CD4-positive, alpha-beta T cell treated with Interferon gamma for 1 hour (primary cell): ENCODE measurements around the gene GAGE1.
"Not testable (repeated sequence)": the region's sequence is repeated elsewhere in the genome, so short reads cannot be mapped to it uniquely, and the experiment has no call there.

ENCODE experiments used
- DNase-seq: peaks from one replicate; pipeline ENCODE4 v3.0.0-alpha.2; 2020

GAGE1 gene, protein sequence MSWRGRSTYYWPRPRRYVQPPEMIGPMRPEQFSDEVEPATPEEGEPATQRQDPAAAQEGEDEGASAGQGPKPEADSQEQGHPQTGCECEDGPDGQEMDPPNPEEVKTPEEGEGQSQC

DNA sequence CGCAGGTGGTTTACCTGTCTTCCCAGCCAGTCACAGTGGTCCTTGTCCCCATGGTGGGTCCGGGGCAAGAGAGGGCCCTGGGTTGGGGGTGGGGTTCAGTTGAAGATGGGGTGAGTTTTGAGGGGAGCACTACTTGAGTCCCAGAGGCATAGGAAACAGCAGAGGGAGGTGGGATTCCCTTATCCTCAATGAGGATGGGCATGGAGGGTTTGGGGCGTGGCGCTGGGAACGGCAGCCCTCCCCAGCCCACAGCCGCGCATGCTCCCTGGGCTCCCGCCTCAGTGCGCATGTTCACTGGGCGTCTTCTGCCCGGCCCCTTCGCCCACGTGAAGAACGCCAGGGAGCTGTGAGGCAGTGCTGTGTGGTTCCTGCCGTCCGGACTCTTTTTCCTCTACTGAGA lies at the start of gene GAGE1:
TSS of gene GAGE1 (plus strand) at position 301 of the 400 bp plus-strand sequence. CDS start 1,155 bp downstream, outside the sequence.
- DNase-seq = not testable (repeated sequence)

DNA sequence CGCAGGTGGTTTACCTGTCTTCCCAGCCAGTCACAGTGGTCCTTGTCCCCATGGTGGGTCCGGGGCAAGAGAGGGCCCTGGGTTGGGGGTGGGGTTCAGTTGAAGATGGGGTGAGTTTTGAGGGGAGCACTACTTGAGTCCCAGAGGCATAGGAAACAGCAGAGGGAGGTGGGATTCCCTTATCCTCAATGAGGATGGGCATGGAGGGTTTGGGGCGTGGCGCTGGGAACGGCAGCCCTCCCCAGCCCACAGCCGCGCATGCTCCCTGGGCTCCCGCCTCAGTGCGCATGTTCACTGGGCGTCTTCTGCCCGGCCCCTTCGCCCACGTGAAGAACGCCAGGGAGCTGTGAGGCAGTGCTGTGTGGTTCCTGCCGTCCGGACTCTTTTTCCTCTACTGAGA lies 47.8 kb upstream of the GAGE1 start, which contains the start of gene GAGE12E:
TSS of gene GAGE12E (plus strand) at position 301 of the 400 bp plus-strand sequence. CDS start 1,155 bp downstream, outside the sequence.
- not testable (repeated sequence) for DNase-seq

DNA sequence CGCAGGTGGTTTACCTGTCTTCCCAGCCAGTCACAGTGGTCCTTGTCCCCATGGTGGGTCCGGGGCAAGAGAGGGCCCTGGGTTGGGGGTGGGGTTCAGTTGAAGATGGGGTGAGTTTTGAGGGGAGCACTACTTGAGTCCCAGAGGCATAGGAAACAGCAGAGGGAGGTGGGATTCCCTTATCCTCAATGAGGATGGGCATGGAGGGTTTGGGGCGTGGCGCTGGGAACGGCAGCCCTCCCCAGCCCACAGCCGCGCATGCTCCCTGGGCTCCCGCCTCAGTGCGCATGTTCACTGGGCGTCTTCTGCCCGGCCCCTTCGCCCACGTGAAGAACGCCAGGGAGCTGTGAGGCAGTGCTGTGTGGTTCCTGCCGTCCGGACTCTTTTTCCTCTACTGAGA lies 38.3 kb upstream of the GAGE1 start, which contains the start of gene GAGE12F:
TSS of gene GAGE12F (plus strand) at position 301 of the 400 bp plus-strand sequence. CDS start 1,155 bp downstream, outside the sequence.
- DNase-seq = not testable (repeated sequence)

DNA sequence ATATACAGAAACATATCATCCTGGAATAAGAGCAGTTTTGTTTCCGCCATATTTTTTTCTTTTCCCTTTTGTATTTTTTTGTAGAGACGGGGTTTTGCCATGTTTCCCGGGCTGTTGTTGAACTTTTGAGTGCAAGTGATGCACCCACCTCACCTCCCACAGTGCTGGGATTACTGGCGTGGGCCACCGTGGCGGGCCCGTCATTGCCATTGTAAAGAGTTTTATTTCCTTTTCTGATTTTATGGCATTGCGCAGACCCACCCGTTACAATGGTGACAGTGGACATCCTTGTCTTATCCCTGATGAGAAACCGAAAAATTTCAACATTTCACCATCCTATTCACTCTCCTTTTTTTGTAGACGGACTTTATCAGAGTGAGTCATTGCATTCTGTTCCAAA lies 30.1 kb upstream of the GAGE1 start:
- DNase-seq = not testable (repeated sequence)

DNA sequence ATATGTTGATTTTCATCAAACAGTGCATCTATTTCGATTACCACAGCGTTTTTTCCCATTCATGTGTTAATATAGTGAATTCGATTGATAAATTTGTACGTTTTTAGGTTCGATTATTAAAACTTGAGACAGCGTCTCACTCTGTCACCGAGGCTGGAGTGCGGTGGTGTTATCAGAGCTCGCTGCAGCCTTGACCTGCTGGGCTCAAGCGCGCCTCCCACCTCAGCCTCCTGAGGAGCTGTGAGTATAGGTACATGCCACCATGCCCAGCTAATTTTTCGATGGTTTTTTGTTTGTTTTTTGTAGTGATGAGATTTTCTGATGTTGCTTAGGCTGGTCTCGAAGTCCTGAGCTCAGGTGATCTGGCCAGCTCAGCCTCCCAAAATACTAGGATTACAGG lies 29.7 kb upstream of the GAGE1 start:
- not testable (repeated sequence) for DNase-seq

DNA sequence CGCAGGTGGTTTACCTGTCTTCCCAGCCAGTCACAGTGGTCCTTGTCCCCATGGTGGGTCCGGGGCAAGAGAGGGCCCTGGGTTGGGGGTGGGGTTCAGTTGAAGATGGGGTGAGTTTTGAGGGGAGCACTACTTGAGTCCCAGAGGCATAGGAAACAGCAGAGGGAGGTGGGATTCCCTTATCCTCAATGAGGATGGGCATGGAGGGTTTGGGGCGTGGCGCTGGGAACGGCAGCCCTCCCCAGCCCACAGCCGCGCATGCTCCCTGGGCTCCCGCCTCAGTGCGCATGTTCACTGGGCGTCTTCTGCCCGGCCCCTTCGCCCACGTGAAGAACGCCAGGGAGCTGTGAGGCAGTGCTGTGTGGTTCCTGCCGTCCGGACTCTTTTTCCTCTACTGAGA lies 28.7 kb upstream of the GAGE1 start, which contains the start of gene GAGE12G:
TSS of gene GAGE12G (plus strand) at position 301 of the 400 bp plus-strand sequence. CDS start 1,155 bp downstream, outside the sequence.
- not testable (repeated sequence) for DNase-seq

DNA sequence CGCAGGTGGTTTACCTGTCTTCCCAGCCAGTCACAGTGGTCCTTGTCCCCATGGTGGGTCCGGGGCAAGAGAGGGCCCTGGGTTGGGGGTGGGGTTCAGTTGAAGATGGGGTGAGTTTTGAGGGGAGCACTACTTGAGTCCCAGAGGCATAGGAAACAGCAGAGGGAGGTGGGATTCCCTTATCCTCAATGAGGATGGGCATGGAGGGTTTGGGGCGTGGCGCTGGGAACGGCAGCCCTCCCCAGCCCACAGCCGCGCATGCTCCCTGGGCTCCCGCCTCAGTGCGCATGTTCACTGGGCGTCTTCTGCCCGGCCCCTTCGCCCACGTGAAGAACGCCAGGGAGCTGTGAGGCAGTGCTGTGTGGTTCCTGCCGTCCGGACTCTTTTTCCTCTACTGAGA lies 19.2 kb upstream of the GAGE1 start, which contains the start of gene GAGE12H:
TSS of gene GAGE12H (plus strand) at position 301 of the 400 bp plus-strand sequence. CDS start 1,155 bp downstream, outside the sequence.
- DNase-seq = not testable (repeated sequence)

DNA sequence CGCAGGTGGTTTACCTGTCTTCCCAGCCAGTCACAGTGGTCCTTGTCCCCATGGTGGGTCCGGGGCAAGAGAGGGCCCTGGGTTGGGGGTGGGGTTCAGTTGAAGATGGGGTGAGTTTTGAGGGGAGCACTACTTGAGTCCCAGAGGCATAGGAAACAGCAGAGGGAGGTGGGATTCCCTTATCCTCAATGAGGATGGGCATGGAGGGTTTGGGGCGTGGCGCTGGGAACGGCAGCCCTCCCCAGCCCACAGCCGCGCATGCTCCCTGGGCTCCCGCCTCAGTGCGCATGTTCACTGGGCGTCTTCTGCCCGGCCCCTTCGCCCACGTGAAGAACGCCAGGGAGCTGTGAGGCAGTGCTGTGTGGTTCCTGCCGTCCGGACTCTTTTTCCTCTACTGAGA lies 9.6 kb upstream of the GAGE1 start, which contains the start of gene GAGE2A:
TSS of gene GAGE2A (plus strand) at position 301 of the 400 bp plus-strand sequence. CDS start 1,155 bp downstream, outside the sequence.
- DNase-seq = not testable (repeated sequence)

DNA sequence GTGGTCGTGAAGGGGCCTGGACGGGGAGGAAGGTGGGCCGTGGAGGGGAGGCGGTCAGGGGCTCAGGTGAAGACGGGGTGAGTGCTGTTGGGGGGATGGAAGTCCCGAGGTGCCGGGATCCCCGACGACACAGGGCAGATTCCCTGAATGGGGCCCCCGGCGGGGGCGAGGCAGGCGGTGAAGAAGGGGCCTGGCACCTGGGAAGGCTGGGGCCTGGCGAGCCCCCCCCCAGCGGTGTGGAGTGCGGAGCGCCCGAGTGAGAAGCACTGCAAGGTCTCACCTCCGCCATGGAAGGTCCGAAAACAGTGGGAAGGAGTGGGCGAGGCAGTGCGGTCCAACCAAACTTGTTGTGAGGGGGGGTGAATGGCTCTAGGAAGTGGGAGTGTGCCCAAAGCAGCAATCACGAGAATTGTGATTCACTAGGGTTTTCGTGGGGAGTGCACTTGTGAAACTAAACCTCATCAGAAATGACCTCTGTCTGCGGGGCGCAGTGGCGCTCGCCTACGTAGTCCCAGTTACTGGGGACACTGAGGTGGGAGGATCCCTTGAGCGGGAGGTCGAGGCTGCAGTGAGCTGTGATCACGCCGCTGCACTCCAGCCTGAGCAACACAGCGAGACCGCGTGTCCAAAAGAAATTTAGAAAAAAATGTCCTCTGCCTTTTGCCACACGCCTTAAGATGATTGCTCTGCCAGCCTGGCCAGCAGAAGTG lies 8.9 kb upstream of the GAGE1 start:
- DNase-seq = peak; percentile 1

DNA sequence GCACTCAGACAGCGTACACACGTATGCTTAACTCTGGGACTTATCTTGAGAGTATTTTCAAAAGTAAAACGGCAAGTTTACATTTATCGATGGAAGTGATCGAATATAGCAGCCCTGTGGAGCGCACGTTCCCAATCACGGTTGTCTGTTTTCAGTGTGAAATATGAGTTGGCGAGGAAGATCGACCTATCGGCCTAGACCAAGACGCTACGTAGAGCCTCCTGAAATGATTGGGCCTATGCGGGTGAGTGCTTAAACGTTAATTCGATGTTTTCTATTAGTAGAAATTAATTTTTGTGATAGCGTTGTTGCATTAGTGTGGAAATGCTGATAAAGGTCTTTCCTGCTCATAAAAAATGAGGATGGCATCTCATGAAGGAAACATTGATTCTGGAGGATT lies 8.3 kb upstream of the GAGE1 start:
- not testable (repeated sequence) for DNase-seq

DNA sequence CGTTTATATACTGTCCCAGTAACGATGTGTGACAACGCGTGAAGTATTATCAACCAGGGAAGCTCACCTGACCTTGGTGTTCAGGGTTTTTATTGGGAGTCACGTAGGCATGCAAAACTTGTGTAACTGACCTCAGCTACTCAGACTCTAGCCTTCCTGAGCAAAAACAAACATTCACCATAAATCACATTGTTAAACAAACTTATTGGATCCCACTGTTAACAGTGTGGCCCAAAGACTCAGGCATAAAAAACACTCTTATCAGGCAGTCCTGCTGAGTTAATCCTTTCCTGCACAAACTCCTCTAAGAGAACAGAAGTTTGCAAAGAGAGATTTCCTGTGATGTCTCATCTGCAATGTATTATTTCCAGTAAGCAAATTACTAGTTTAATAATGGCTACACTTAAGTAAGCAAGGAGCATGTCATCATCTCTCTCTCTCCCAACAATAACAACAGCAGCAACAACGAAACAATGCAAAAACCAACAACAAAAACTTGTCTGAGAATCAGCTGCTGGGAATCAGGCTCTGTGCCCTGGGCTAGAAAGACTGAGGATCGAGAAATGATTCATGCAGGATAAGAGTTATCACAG lies 12.0 kb downstream of the GAGE1 start:
- no peak for DNase-seq

DNA sequence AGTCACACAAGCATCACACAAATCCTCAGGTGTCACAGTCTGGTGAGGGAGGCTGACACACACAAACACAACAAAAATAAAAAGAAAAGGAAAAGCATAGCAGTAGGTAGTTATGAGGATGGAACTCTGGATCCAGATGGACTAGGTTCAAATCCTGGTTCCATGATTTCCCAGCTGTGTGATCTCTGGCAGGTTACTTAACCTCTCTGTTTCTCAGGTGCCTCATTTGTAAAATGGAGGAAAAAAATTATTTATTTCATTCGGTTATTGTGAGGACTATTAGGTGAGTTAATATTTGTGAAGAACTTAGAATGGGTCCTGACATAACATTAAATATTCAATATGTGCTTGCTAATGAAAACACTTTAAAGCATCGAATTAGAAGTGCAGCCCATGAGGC lies 19.8 kb downstream of the GAGE1 start:
- DNase-seq = no peak

DNA sequence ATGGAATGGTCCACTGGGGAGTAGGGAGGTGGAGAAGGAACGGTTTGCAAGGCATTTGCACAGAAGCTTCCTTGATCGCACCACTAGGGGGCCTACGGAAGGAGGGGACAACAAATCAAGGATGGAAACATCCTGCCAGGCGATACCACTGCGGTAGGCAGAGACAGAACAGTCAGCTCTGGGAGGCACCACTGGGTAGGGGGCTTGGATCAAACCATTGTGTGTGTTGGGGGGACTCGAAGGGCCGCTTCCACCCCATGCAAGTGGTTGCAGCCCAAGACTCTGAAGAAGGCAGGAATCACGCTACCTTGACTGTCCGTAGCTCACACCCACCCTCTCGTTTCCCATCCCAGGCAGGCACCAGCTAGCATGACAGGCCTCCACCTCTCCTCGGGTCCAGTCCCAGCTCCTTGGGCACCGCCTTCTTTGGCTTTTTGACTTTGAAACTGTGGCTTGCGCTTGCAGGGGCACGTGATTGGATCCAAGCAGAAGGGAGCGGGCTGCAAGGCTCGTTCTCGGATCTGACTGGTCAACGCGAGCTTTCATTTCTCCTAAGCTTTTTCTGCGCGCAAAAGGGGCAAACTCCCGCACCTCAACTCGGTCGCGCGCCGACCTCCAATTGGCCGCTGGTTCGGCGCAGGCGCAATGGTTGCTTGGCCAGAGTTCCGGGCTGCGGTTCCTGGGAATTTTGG lies 28.4 kb downstream of the GAGE1 start:
- peak; percentile 12 for DNase-seq

DNA sequence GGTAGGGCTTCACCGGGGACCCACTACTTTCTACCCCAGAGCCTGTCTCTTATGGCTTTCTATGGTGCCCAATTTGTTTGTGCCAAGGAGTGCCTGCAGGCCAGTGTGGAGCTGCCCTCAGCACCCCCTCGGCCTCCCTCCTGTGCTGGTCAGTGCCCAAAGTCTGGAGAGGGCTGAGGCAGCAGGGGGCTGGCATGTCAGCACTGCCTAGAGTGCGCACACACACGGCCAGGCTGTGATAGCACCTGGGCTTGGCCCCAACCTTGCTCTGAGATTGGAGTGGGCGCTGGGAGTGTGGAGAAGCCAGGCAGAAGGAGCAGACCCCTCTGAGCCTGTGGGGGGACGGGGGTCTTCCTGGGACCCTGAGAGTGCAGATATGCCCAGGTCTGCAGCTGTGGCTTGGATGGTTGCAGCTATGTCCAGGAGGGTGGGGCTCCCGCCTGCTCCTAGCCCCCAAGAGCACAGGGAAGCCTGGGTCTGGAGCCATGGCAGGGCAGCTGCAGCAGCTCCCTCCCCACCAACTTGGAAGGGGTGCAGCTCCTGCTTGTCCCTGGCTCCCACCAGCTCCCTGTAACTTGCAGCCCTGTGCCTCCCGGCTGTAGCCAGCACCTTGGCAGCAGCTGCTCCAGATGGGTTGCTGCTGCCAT lies 46.3 kb downstream of the GAGE1 start:
- DNase-seq = no peak

DNA sequence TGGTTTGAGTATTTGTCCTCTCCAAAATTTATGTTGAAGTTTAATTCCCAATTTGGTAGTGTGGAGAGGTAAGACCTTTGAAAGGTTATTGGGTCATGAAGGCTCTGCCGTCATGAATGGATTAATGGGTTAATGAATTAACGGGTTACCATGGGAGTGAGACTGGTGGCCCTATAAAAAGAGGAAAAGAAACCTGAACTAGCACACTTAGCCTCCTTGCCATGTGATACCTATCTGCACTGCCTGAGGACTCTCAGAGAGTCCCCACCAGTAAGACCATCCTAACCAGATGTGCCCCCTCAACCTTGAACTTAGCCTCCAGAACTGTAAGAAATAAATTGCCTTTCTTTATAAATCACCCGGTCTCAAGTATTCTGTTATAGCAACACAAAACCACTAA lies 57.7 kb downstream of the GAGE1 start:
- no peak for DNase-seq
